NB4 (cell line): Measurements from ENCODE around the gene C11orf52.

Experiments used
- MYC ChIP-seq: IDR thresholded peaks from 2 replicates; pipeline ENCODE4 v1.6.1; 2011; ENCODE audit warnings: low read depth, low read length
- POLR2A ChIP-seq: IDR thresholded peaks from 2 replicates; pipeline ENCODE4 v1.6.1; 2011; ENCODE audit warnings: mild to moderate bottlenecking; ENCODE audit not compliant: insufficient read length; ENCODE audit errors: extremely low read depth
- TF ChIP-seq, protein P1 (sequence below): IDR thresholded peaks from one replicate; pipeline ENCODE4 v1.5.1; 2012; ENCODE audit warnings: low read depth, low read length

DNA sequence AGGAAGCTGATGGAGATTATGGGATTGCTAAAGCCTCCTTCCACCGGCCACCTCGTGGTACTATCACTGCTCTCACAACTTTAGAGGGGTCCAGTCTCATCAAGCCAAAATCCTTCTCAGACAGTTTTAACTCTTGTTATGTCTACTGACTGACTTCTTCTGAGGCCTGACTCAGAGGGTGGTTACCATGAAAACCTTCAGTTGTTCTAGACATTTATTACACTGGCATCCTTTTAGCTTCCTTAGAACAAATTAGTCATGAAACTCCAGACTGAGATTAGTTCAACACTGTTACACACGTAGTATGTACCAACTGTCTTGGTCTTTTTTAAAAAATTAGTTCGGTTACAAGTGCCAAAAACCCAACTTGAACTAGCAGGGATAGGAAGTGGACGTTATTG, 25.9 kb downstream of the C11orf52 start:
- TF ChIP-seq, protein P1, sequence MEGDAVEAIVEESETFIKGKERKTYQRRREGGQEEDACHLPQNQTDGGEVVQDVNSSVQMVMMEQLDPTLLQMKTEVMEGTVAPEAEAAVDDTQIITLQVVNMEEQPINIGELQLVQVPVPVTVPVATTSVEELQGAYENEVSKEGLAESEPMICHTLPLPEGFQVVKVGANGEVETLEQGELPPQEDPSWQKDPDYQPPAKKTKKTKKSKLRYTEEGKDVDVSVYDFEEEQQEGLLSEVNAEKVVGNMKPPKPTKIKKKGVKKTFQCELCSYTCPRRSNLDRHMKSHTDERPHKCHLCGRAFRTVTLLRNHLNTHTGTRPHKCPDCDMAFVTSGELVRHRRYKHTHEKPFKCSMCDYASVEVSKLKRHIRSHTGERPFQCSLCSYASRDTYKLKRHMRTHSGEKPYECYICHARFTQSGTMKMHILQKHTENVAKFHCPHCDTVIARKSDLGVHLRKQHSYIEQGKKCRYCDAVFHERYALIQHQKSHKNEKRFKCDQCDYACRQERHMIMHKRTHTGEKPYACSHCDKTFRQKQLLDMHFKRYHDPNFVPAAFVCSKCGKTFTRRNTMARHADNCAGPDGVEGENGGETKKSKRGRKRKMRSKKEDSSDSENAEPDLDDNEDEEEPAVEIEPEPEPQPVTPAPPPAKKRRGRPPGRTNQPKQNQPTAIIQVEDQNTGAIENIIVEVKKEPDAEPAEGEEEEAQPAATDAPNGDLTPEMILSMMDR = no peak
- no peak for TF ChIP-seq POLR2A
- TF ChIP-seq MYC = no peak
